ENCODE data around the gene GNMT.

GRCh38 chr6:43007126-43007525 lies 46.6 kb downstream of the GNMT start:
- no peak for TF ChIP-seq CTCF (IDR thresholded peaks at IDR 0.05)
- TF ChIP-seq EZH2 (IDR thresholded peaks at IDR 0.05; ENCODE audit: borderline replicate concordance, insufficient read depth, low read depth, low read length, poor library complexity, severe bottlenecking): no peak
